Measurements from ENCODE around the gene PNPT1.
"Not testable (repeated sequence)": the region's sequence is repeated elsewhere in the genome, so short reads cannot be mapped to it uniquely, and the experiment has no call there.

PNPT1 gene

GRCh38 chr2:55693181-55694125, at the start of gene PNPT1:
Gene PNPT1, minus strand, starts transcription at chr2:55693844. Its CDS starts 21 bp downstream, at chr2:55693823.
- intact Hi-C loops (cut with DNase I): no loop called here

GRCh38 chr2:55742996-55743395, 49.4 kb upstream of the PNPT1 start:
- intact Hi-C loops (cut with DNase I): no loop called here
- no peak for DNase-seq

More at GRCh38 chr2:55693181-55694125, at the start of gene PNPT1:
- peak; percentile 91 to 98 (median 96) for DNase-seq

GRCh38 chr2:55736019-55736536, 42.4 kb upstream of the PNPT1 start:
- intact Hi-C loops (cut with DNase I): not testable (repeated sequence)

GRCh38 chr2:55734726-55735125, 41.1 kb upstream of the PNPT1 start:
- DNase-seq: no peak
- intact Hi-C loops (cut with DNase I): no loop called here

More at GRCh38 chr2:55736019-55736536, 42.4 kb upstream of the PNPT1 start:
- DNase-seq: not testable (repeated sequence)

GRCh38 chr2:55733335-55733734, 39.7 kb upstream of the PNPT1 start:
- DNase-seq: no peak
- intact Hi-C loops (cut with DNase I): no loop called here

- peak in 3 of 42 donors; percentile 10 to 15 (median 12) for DNase-seq
- intact Hi-C loops (cut with DNase I): no loop called here
These were observed 39.2 kb upstream of the PNPT1 start for GRCh38 chr2:55732854-55733253.

GRCh38 chr2:55729136-55729685, 35.6 kb upstream of the PNPT1 start:
- intact Hi-C loops (cut with DNase I): no loop called here
- DNase-seq: no peak

GRCh38 chr2:55721596-55722215, 28.1 kb upstream of the PNPT1 start:
- intact Hi-C loops (cut with DNase I): no loop called here
- no peak for DNase-seq

- DNase-seq: no peak
- intact Hi-C loops (cut with DNase I): no loop called here
These were observed 26.8 kb upstream of the PNPT1 start for GRCh38 chr2:55720417-55720816.

- no peak for DNase-seq
- intact Hi-C loops (cut with DNase I): loop anchor here (5.0 kb wide), 1 partner anchor 287 kb away; no protein-coding TSS in a partner anchor
These were observed 26.2 kb upstream of the PNPT1 start for GRCh38 chr2:55719852-55720251.

GRCh38 chr2:55718165-55719008, 24.7 kb upstream of the PNPT1 start:
- intact Hi-C loops (cut with DNase I): loop anchor here (5.0 kb wide), 1 partner anchor 289 kb away; no protein-coding TSS in a partner anchor
- peak in 38 of 42 donors; percentile 26 to 90 (median 68) for DNase-seq

GRCh38 chr2:55715626-55716025, 22.0 kb upstream of the PNPT1 start:
- intact Hi-C loops (cut with DNase I): loop anchor here (5.0 kb wide), 1 partner anchor 292 kb away; no protein-coding TSS in a partner anchor
- no peak for DNase-seq

- DNase-seq: not testable (repeated sequence)
- intact Hi-C loops (cut with DNase I): loop anchor here (5.0 kb wide), 1 partner anchor 292 kb away; no protein-coding TSS in a partner anchor
These were observed 21.5 kb upstream of the PNPT1 start for GRCh38 chr2:55715178-55715577.

GRCh38 chr2:55712477-55713060, 18.9 kb upstream of the PNPT1 start:
- intact Hi-C loops (cut with DNase I): no loop called here
- no peak for DNase-seq

GRCh38 chr2:55710025-55710424, 16.4 kb upstream of the PNPT1 start:
- intact Hi-C loops (cut with DNase I): no loop called here

GRCh38 chr2:55707751-55708150, 14.1 kb upstream of the PNPT1 start:
- DNase-seq: peak in 28 of 42 donors; percentile 10 to 78 (median 48)
- intact Hi-C loops (cut with DNase I): no loop called here

More at GRCh38 chr2:55710025-55710424, 16.4 kb upstream of the PNPT1 start:
- DNase-seq: no peak

GRCh38 chr2:55706258-55706657, 12.6 kb upstream of the PNPT1 start:
- DNase-seq; intact Hi-C loops (cut with DNase I): not testable (repeated sequence)

Data from head of caudate nucleus (tissue), 42 donors.